ENCODE data around the gene GIT2.

GRCh38 chr12:109950625-109951024 lies 45.5 kb downstream of the GIT2 start:
- TF ChIP-seq CTCF (IDR thresholded peaks at IDR 0.05), result no peak
- TF ChIP-seq POLR2A (IDR thresholded peaks at IDR 0.05), result no peak
